HUDEP-2 (cell line): ENCODE measurements around the gene USP17L5.
"Not testable (repeated sequence)": the region's sequence is repeated elsewhere in the genome, so short reads cannot be mapped to it uniquely, and the experiment has no call there.

ENCODE experiments used
- DNase-seq, 76 experiments: peaks; one replicate each; lab custom pipeline; 2025; ENCODE audit not compliant: unreplicated experiment in 76 of 76; lab: John Stamatoyannopoulos, UW

Gene USP17L5, protein sequence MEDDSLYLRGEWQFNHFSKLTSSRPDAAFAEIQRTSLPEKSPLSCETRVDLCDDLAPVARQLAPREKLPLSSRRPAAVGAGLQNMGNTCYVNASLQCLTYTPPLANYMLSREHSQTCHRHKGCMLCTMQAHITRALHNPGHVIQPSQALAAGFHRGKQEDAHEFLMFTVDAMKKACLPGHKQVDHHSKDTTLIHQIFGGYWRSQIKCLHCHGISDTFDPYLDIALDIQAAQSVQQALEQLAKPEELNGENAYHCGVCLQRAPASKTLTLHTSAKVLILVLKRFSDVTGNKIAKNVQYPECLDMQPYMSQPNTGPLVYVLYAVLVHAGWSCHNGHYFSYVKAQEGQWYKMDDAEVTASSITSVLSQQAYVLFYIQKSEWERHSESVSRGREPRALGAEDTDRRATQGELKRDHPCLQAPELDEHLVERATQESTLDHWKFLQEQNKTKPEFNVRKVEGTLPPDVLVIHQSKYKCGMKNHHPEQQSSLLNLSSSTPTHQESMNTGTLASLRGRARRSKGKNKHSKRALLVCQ

DNA sequence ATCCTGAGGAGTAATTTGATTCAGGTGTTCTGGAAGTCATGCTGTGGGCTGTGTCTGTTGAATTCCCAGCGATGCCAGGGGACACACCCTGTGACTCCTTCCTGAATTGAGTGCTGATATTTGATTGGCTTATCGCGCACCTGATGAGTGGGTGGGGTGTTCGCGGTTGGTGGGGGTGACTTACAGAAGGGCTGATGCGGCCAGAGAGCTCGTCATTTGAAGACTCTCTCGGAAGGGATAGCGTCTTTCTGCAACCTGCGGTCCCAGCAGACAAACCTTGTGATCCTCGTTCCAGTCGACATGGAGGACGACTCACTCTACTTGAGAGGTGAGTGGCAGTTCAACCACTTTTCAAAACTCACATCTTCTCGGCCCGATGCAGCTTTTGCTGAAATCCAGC is at the start of gene USP17L5:
USP17L5 (plus strand) TSS at position 301 of the 400 bp plus-strand sequence; CDS start at position 301, 0 bp downstream.
- DNase-seq: not testable (repeated sequence)

DNA sequence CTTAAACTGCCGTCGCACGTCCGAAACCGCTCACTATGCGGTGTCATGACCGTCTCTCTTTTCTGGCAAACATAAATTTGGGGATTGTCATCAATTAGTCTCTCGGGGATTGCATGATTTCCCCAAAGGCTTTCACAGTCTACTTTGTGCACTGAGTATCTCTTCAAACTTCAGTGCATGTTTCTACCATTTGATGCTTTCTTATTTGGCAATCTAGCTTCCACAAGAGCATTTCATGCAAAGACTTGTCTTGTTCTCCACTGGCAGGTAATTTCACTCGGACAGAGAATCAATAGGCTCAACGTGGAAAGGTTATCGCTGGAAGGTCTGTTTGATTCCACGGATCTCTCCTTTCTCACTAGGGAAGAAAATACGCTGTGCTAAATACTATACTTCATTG is 15.0 kb upstream of the USP17L5 start:
- not testable (repeated sequence) for DNase-seq

DNA sequence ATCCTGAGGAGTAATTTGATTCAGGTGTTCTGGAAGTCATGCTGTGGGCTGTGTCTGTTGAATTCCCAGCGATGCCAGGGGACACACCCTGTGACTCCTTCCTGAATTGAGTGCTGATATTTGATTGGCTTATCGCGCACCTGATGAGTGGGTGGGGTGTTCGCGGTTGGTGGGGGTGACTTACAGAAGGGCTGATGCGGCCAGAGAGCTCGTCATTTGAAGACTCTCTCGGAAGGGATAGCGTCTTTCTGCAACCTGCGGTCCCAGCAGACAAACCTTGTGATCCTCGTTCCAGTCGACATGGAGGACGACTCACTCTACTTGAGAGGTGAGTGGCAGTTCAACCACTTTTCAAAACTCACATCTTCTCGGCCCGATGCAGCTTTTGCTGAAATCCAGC is 14.3 kb upstream of the USP17L5 start, which contains the start of gene USP17L24:
USP17L24 (plus strand) TSS at position 301 of the 400 bp plus-strand sequence; CDS start at position 301, 0 bp downstream.
- not testable (repeated sequence) for DNase-seq

DNA sequence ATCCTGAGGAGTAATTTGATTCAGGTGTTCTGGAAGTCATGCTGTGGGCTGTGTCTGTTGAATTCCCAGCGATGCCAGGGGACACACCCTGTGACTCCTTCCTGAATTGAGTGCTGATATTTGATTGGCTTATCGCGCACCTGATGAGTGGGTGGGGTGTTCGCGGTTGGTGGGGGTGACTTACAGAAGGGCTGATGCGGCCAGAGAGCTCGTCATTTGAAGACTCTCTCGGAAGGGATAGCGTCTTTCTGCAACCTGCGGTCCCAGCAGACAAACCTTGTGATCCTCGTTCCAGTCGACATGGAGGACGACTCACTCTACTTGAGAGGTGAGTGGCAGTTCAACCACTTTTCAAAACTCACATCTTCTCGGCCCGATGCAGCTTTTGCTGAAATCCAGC is 9.6 kb upstream of the USP17L5 start, which contains the start of gene USP17L25:
USP17L25 (plus strand) TSS at position 301 of the 400 bp plus-strand sequence; CDS start at position 301, 0 bp downstream.
- DNase-seq: not testable (repeated sequence)

DNA sequence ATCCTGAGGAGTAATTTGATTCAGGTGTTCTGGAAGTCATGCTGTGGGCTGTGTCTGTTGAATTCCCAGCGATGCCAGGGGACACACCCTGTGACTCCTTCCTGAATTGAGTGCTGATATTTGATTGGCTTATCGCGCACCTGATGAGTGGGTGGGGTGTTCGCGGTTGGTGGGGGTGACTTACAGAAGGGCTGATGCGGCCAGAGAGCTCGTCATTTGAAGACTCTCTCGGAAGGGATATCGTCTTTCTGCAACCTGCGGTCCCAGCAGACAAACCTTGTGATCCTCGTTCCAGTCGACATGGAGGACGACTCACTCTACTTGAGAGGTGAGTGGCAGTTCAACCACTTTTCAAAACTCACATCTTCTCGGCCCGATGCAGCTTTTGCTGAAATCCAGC is 4.8 kb upstream of the USP17L5 start, which contains the start of gene USP17L26:
USP17L26 (plus strand) TSS at position 301 of the 400 bp plus-strand sequence; CDS start at position 301, 0 bp downstream.
- not testable (repeated sequence) for DNase-seq

DNA sequence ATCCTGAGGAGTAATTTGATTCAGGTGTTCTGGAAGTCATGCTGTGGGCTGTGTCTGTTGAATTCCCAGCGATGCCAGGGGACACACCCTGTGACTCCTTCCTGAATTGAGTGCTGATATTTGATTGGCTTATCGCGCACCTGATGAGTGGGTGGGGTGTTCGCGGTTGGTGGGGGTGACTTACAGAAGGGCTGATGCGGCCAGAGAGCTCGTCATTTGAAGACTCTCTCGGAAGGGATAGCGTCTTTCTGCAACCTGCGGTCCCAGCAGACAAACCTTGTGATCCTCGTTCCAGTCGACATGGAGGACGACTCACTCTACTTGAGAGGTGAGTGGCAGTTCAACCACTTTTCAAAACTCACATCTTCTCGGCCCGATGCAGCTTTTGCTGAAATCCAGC is 4.6 kb downstream of the USP17L5 start, which contains the start of gene USP17L27:
USP17L27 (plus strand) TSS at position 301 of the 400 bp plus-strand sequence; CDS start at position 301, 0 bp downstream.
- not testable (repeated sequence) for DNase-seq

DNA sequence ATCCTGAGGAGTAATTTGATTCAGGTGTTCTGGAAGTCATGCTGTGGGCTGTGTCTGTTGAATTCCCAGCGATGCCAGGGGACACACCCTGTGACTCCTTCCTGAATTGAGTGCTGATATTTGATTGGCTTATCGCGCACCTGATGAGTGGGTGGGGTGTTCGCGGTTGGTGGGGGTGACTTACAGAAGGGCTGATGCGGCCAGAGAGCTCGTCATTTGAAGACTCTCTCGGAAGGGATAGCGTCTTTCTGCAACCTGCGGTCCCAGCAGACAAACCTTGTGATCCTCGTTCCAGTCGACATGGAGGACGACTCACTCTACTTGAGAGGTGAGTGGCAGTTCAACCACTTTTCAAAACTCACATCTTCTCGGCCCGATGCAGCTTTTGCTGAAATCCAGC is 9.4 kb downstream of the USP17L5 start, which contains the start of gene USP17L28:
USP17L28 (plus strand) TSS at position 301 of the 400 bp plus-strand sequence; CDS start at position 301, 0 bp downstream.
- DNase-seq: not testable (repeated sequence)

DNA sequence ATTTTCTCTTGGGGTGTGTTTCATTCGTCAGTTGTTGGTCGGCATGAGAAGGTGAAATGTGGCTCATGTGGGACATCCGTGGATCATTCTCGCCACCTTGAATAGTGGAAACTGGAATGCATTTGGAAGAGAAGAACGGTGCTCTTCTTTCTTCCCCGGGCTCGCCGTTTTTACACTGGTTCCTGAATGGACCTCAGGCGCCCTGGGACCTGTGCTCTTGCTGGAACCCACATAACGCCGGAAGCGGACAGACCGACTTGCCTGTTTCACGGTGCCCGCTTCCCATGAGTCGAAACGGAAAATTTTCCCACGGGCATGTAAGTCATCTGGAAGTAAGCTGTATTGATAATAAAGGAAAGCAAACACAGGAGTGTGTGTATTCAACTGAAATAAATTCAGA is 11.7 kb downstream of the USP17L5 start:
- not testable (repeated sequence) for DNase-seq

DNA sequence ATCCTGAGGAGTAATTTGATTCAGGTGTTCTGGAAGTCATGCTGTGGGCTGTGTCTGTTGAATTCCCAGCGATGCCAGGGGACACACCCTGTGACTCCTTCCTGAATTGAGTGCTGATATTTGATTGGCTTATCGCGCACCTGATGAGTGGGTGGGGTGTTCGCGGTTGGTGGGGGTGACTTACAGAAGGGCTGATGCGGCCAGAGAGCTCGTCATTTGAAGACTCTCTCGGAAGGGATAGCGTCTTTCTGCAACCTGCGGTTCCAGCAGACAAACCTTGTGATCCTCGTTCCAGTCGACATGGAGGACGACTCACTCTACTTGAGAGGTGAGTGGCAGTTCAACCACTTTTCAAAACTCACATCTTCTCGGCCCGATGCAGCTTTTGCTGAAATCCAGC is 14.1 kb downstream of the USP17L5 start, which contains the start of gene USP17L29:
USP17L29 (plus strand) TSS at position 301 of the 400 bp plus-strand sequence; CDS start at position 301, 0 bp downstream.
- not testable (repeated sequence) for DNase-seq

DNA sequence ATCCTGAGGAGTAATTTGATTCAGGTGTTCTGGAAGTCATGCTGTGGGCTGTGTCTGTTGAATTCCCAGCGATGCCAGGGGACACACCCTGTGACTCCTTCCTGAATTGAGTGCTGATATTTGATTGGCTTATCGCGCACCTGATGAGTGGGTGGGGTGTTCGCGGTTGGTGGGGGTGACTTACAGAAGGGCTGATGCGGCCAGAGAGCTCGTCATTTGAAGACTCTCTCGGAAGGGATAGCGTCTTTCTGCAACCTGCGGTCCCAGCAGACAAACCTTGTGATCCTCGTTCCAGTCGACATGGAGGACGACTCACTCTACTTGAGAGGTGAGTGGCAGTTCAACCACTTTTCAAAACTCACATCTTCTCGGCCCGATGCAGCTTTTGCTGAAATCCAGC is 23.6 kb downstream of the USP17L5 start, which contains the start of gene USP17L30:
USP17L30 (plus strand) TSS at position 301 of the 400 bp plus-strand sequence; CDS start at position 301, 0 bp downstream.
- not testable (repeated sequence) for DNase-seq

DNA sequence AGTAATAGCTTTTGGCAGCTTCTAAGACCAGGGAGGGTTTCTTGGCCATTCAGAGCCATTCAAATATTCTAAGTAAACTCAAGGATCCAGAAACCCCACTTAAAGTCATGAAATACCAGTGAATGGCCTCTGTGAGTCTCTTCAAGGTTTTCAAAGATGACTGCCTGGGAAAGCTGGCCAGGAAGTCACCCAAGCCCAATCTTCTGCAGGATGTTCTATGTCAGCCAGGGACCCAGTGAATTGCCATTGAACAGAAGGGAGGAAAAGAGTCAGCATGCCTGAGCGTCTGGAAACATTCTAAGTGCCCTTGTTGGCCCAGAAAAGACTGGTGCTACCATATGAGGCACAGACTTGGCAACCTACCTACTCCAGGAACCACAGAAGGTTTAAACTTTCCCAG is 40.7 kb downstream of the USP17L5 start:
- not testable (repeated sequence) for DNase-seq

DNA sequence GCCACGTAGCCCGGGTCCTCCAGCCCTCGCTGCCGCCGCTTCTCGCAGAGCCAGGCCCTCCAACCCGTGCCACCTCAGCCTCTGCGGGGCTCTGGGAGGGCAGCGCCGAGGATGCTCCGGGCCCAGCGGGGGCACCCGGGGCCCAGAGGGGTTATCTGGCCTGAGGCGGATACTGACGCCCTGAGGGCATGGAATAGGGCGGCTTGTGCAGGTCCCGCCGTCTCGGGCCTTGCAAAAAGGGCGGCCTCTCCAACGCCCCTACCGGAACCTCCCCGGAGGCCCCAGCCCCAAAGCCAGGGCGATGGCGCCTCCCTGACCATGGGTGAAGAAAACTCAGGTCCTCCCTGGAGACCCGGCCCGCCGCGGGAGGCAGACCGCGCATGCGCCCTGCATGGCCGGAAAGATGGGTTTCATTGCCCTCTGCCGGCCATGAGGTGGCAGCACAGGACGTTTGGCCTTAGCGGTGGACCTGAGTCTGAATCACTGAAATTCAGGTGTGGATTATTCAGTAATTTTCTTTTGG is 41.9 kb downstream of the USP17L5 start:
- peak in 14 of 76 experiments; percentile 1 to 37 (median 16) for DNase-seq

DNA sequence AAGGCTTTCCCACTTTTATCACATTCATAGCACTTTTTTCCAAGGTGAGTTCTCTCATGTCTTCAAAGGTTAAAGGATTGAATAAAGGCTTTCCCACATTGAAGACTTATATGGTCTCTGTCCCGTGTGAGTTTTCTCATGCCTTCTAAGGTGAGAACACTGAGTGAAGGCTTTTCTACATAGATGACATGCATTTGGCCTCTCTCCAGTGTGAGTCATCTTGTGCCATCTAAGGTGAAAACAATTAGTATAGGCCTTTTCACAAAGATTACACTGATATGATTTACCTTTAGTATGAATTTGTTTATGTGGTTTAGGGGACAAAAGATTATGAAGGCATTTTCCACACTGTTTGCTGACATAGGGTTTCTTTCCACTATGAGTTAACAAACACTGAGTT is 44.9 kb downstream of the USP17L5 start:
- no peak for DNase-seq

DNA sequence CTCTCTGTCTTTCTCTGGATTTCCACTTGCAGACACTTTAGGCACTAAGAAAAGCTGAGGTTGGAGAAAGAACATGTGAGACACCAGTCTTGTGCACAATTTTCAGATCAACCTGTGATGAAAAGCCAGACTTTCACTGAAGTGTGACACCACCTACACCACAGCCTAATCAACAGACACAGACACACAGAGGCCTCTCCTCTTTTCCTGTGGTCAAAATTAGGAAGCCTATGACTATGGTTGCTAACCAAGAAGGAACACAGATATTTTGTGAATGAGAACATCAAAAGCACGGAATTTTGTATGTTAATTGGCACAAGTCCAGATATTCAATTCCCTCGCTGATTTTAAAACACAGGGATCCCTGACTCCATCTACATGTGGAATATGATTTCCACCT is 49.8 kb downstream of the USP17L5 start:
- not testable (repeated sequence) for DNase-seq
